Thyroid gland (tissue), 4 donors: ENCODE data around the gene ADARB1. TPM values are rescaled to one million over a fixed set of nuclear protein-coding genes. Genes with fewer than 3 reads are reported as not detected.
"Not testable (repeated sequence)": the region's sequence is repeated elsewhere in the genome, so short reads cannot be mapped to it uniquely, and the experiment has no call there.

ENCODE experiments used
- DNase-seq, 2 donors: peaks; one replicate each; pipeline ENCODE4 v3.0.0-alpha.2; 2019
- H3K27ac ChIP-seq, 3 donors: fragments of 200-600 bp; sonication (generic); 1 replicate in 2 of 3; 2 replicates in 1 of 3; pipeline ENCODE4 v1.5.1; 2016 to 2019; ENCODE audit warnings: mild to moderate bottlenecking in 1 of 3, moderate library complexity in 1 of 3
- H3K27me3 ChIP-seq: fragments of 200-600 bp; sonication (generic); one replicate; pipeline ENCODE4 v1.5.1; 2019
- H3K36me3 ChIP-seq, 2 donors: fragments of 200-600 bp; sonication (generic); one replicate each; pipeline ENCODE4 v1.5.1; 2016 to 2019
- H3K4me1 ChIP-seq, 2 donors: fragments of 200-600 bp; sonication (generic); one replicate each; pipeline ENCODE4 v1.5.1; 2017 to 2019
- H3K4me3 ChIP-seq, 3 donors: fragments of 200-600 bp; sonication (generic); replicated peaks in 1 of 3; 1 replicate in 2 of 3; 2 replicates in 1 of 3; pipeline ENCODE4 v1.5.1; 2016; ENCODE audit warnings: mild to moderate bottlenecking in 1 of 3
- H3K9me3 ChIP-seq: fragments of 200-600 bp; sonication (generic); one replicate; pipeline ENCODE4 v1.5.1; 2017
- POLR2A ChIP-seq, 2 donors: fragments of 450-650 bp; IDR thresholded peaks; one replicate each; pipeline ENCODE4 v1.6.1; 2017; ENCODE audit warnings: antibody characterized with exemption in 2 of 2, mild to moderate bottlenecking in 2 of 2, moderate library complexity in 1 of 2
- WGBS, 2 donors: methylation state at CpG; one replicate each; pipeline ENCODE4 v1.1.5; 2017; 5-methylcytosine and 5-hydroxymethylcytosine counted together
- intact Hi-C: fragments of 100-400 bp; cut with DNase I; formaldehyde crosslinking; loops from one replicate; pipeline ENCODE4 v1.15.1; 2023
- total RNA-seq, 4 donors: library from RNA; depleted of rRNA; stranded (reverse); fragments of >200 nt; gene quantifications; one replicate each; pipeline ENCODE4 v1.2.3, GENCODE V29; 2016
- TF ChIP-seq, protein P1 (sequence below), 6 experiments: fragments of 200-600 bp in 3 of 6; fragments of 450-650 bp in 3 of 6; sonication (generic) in 3 of 6; IDR thresholded peaks; one replicate each; pipeline ENCODE4 v1.5.1; 2016 to 2019; ENCODE audit warnings: antibody characterized with exemption in 6 of 6, mild to moderate bottlenecking in 2 of 6, inconsistent platforms in 1 of 6, moderate library complexity in 1 of 6

Gene ADARB1
- 10 to 100 TPM in 2 of 4 donors, 1 to 10 TPM in 2; 5.0 to 20.2 (median 10.1) TPM for total RNA-seq

DNA sequence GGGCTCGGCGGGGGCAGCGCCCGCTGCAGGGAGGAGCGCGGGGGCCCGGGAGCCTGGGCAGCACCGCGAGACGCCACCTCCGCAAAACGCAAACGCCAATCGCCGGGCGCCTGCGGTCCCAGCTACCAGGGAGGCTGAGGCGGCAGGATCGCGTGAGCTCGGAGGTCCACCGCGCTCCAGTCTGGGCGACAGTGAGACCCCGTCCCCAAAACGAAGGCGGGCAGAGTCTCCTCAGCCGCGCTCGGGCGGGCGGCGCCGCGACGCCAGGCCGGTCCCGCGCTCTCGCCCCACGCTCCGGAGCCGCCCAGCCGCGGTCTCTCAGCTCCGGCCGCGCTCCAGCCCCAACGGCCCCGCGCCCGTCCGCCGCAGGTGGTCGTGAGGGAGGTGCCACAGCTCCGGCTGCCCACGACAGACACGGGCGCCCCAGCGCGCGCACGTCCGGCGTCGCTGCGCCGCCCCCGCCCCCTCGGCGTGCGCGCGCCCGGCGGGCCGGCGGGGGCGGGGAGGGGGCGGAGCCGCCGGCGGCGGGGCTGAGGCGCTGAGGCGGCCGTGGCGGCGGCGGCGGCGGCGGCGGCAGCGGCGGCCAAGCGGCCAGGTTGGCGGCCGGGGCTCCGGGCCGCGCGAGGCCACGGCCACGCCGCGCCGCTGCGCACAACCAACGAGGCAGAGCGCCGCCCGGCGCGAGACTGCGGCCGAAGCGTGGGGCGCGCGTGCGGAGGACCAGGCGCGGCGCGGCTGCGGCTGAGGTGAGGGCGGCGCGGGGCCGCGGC, at the start of gene ADARB1:
Gene ADARB1 (plus strand): TSS at position 533 of the 770 bp plus-strand sequence. CDS start 97,077 bp downstream, outside the sequence.
- Histone ChIP-seq H3K27ac (peak within 1 kb of the TSS in 2 of 3 donors; percentile 62 to 77), H3K9me3 (no peaks in the 10 kb centered on the region), H3K36me3 (no peaks in the 10 kb centered on the region), H3K4me3 (peak within 1 kb of the TSS; percentile 53 to 83 (median 73)), H3K27me3 (no peaks in the 10 kb centered on the region), H3K4me1 (peaks cover 9% of the 10 kb centered on the region in 2 donors)
- DNase-seq = peak; percentile 40 to 48
- 0% methylated on average over 1 to 4 of the region's 132 CpGs for WGBS, 2 donors
- TF ChIP-seq POLR2A (IDR thresholded peaks at IDR 0.05) = peak in 1 of 2 donors; percentile 77
- TF ChIP-seq, protein P1, sequence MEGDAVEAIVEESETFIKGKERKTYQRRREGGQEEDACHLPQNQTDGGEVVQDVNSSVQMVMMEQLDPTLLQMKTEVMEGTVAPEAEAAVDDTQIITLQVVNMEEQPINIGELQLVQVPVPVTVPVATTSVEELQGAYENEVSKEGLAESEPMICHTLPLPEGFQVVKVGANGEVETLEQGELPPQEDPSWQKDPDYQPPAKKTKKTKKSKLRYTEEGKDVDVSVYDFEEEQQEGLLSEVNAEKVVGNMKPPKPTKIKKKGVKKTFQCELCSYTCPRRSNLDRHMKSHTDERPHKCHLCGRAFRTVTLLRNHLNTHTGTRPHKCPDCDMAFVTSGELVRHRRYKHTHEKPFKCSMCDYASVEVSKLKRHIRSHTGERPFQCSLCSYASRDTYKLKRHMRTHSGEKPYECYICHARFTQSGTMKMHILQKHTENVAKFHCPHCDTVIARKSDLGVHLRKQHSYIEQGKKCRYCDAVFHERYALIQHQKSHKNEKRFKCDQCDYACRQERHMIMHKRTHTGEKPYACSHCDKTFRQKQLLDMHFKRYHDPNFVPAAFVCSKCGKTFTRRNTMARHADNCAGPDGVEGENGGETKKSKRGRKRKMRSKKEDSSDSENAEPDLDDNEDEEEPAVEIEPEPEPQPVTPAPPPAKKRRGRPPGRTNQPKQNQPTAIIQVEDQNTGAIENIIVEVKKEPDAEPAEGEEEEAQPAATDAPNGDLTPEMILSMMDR (IDR thresholded peaks at IDR 0.05) = no peak
- intact Hi-C loops = loop anchor here (10.0 kb wide), 1 partner anchor 119 kb away; no protein-coding TSS in a partner anchor

GRCh38 chr21:45026066-45026745, 48.2 kb upstream of the ADARB1 start:
- DNase-seq = no peak
- H3K4me1 ChIP-seq = peaks cover 0 to 7% of the 10 kb centered on the region in 2 donors
- H3K9me3 ChIP-seq = no peaks in the 10 kb centered on the region
- no peak overlapping the region for H3K27ac ChIP-seq
- intact Hi-C loops = no loop called here
- H3K4me3 ChIP-seq = no peak overlapping the region
- H3K36me3 ChIP-seq = no peaks in the 10 kb centered on the region
- TF ChIP-seq, protein P1 (IDR thresholded peaks at IDR 0.05) = no peak
- no peak for TF ChIP-seq POLR2A (IDR thresholded peaks at IDR 0.05)
- 93 to 94% methylated on average over 20 to 22 of the region's 22 CpGs for WGBS, 2 donors
- no peaks in the 10 kb centered on the region for H3K27me3 ChIP-seq

GRCh38 chr21:45026826-45027225, 47.6 kb upstream of the ADARB1 start:
- H3K4me3 ChIP-seq = no peak overlapping the region
- intact Hi-C loops = no loop called here
- no peaks in the 10 kb centered on the region for H3K36me3 ChIP-seq
- WGBS, 2 donors = 88 to 89% methylated on average over 9 to 12 of the region's 12 CpGs
- H3K9me3 ChIP-seq = no peaks in the 10 kb centered on the region
- peaks cover 0 to 12% of the 10 kb centered on the region in 2 donors for H3K4me1 ChIP-seq
- TF ChIP-seq, protein P1 (IDR thresholded peaks at IDR 0.05) = no peak
- no peak for TF ChIP-seq POLR2A (IDR thresholded peaks at IDR 0.05)
- DNase-seq = no peak
- no peak overlapping the region for H3K27ac ChIP-seq
- H3K27me3 ChIP-seq = no peaks in the 10 kb centered on the region

DNA sequence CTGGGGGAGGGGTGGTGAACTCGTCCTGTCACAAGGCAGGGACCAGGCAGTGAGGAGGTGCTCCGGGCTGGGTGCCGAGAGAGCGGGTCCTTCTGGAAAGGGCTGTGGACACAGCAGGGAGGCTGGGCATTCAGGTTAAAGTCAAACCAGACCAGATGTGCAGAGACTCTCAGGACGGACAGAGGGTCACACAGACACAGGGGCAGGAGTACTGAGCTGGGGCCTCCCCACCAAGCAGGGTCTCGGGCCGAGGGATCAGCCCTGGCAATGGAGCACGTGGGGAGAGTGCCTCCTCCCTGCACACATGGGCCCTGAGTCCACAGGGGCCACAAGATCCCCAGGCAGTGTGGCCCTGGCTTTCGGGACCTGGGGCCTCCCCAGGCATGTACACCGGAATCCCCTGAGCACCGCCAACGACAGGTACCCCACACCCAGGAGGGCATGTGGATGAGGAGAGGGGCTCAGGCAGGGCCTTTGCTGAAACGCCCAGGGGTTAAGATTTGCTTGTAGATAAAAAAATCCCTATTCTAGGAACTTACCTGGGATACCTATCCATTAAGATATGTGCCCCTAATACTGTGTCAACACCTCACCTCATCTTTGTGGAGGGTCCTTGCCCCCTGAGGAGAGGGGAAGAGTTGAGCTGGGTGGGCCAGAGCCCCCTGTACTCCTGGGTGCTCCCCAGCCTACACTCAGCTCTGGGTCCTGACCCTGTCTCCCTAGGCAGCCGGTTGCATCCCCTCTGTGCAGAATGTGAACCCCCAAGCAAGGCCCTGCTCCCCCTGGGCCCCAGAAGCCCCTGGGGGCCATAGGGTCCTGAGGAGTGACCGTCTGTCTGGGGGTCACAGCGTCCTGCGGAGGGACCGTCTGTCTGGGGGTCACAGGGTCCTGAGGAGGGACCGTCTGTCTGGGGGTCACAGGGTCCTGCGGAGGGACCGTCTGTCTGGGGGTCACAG, 46.9 kb upstream of the ADARB1 start:
- H3K4me1 ChIP-seq = peaks cover 0 to 12% of the 10 kb centered on the region in 2 donors
- TF ChIP-seq, protein P1 (IDR thresholded peaks at IDR 0.05) = no peak
- no peak for TF ChIP-seq POLR2A (IDR thresholded peaks at IDR 0.05)
- intact Hi-C loops = no loop called here
- H3K27me3 ChIP-seq = no peaks in the 10 kb centered on the region
- H3K4me3 ChIP-seq = no peak overlapping the region
- no peak for DNase-seq
- WGBS, 2 donors = 88 to 90% methylated on average over 8 to 15 of the region's 21 CpGs
- no peaks in the 10 kb centered on the region for H3K9me3 ChIP-seq
- no peak overlapping the region for H3K27ac ChIP-seq
- H3K36me3 ChIP-seq = no peaks in the 10 kb centered on the region

DNA sequence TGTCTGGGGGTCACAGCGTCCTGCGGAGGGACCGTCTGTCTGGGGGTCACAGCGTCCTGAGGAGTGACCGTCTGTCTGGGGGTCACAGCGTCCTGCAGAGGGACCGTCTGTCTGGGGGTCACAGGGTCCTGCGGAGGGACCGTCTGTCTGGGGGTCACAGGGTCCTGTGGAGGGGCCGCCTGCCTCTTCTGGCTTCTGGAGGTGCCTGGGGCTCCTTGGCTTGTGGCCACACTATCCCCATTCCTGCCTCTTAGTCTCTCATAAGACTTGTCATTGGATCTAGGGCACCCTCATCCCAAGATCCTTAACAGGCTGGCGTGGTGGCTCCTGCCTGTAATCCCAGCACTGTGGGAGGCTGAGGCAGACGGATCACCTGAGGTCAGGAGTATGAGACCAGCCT, 45.7 kb upstream of the ADARB1 start:
- DNase-seq, H3K27me3 ChIP-seq, H3K36me3 ChIP-seq, H3K27ac ChIP-seq, H3K9me3 ChIP-seq, H3K4me3 ChIP-seq, intact Hi-C loops: not testable (repeated sequence)
- WGBS, 2 donors = 91 to 93% methylated on average over 3 to 8 of the region's 12 CpGs
- H3K4me1 ChIP-seq = peaks cover 0 to 12% of the 10 kb centered on the region in 2 donors
